Epithelial cell of esophagus (primary cell): ENCODE data around the gene DAGLA.

Experiments
- DNase-seq: peaks from one replicate; pipeline ENCODE4 v3.0.0; 2010; ENCODE audit warnings: low read depth
- H3K4me3 ChIP-seq: 2 replicates; pipeline ENCODE4 v1.5.1; 2011; ENCODE audit warnings: mild to moderate bottlenecking, low read length, control low read depth
- TF ChIP-seq, protein P1 (sequence below): IDR thresholded peaks from 2 replicates; pipeline ENCODE4 v1.5.1; 2011; ENCODE audit warnings: low read depth, mild to moderate bottlenecking, low read length, control low read depth, inconsistent platforms; ENCODE audit not compliant: insufficient read depth; ENCODE audit errors: missing control alignments

Gene DAGLA

DNA sequence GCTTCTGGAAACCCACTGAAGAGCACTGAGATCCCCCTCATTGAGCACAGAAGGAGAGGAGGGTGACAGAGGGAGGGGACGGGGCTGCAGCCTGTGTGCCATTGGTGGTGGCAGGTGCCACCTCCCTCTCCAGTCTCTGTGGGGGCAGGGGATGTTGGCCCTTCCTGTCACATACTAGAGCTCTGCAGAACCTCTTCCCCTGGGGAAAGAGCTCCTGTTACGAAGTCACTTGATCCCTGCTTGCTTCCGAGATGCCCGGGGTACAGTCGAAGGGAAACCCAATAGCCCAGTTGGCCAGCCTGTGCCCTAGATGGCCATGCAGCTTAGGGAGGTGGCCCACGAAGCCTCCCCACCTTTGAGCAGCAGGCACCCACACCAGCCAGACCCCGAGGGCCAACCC, 29.4 kb downstream of the DAGLA start:
- TF ChIP-seq, protein P1, sequence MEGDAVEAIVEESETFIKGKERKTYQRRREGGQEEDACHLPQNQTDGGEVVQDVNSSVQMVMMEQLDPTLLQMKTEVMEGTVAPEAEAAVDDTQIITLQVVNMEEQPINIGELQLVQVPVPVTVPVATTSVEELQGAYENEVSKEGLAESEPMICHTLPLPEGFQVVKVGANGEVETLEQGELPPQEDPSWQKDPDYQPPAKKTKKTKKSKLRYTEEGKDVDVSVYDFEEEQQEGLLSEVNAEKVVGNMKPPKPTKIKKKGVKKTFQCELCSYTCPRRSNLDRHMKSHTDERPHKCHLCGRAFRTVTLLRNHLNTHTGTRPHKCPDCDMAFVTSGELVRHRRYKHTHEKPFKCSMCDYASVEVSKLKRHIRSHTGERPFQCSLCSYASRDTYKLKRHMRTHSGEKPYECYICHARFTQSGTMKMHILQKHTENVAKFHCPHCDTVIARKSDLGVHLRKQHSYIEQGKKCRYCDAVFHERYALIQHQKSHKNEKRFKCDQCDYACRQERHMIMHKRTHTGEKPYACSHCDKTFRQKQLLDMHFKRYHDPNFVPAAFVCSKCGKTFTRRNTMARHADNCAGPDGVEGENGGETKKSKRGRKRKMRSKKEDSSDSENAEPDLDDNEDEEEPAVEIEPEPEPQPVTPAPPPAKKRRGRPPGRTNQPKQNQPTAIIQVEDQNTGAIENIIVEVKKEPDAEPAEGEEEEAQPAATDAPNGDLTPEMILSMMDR, result no peak
- no peak for DNase-seq
- no peak overlapping the region for H3K4me3 ChIP-seq

DNA sequence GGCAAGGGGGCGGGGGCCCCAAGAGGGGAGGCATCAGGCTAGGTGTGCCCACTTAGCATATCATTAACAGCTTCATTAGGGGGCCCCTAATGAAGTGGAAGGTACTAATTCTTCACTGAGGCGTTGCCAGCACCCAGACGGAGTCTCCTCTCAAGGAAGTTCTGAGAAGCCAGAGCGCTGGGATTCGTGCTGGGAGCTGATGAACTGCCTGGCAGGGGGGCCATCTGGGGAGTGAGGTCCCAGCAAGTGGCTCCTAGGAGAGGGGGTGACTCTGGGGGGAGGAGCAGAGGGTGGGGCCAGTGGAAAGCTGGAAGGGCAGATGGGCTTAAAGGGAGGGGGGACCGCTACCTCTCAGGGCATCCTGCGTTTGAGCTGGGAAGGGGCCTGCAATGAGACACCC, 29.8 kb downstream of the DAGLA start:
- DNase-seq, result no peak
- TF ChIP-seq, protein P1, result no peak
- no peak overlapping the region for H3K4me3 ChIP-seq

DNA sequence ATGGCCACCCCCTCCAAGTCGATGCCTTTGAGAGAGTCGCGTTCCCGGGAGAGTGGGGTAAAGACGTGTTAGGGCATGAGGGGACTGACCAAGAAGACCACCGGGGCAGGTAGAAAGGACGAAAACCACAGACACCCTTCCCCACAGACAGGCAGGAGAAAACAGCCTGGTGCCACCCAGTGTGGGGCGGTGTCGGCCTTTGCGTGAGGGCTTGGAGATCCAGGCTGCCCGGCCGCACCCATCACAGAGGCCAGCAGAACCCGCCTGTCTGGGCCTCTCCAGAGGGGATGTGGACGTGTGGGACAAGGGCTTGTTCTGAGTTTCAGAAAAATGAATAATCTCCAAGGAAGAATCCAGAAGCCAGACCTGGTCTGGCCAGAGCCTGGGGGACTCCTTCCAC, 30.8 kb downstream of the DAGLA start:
- no peak overlapping the region for H3K4me3 ChIP-seq
- no peak for DNase-seq
- TF ChIP-seq, protein P1, result no peak

DNA sequence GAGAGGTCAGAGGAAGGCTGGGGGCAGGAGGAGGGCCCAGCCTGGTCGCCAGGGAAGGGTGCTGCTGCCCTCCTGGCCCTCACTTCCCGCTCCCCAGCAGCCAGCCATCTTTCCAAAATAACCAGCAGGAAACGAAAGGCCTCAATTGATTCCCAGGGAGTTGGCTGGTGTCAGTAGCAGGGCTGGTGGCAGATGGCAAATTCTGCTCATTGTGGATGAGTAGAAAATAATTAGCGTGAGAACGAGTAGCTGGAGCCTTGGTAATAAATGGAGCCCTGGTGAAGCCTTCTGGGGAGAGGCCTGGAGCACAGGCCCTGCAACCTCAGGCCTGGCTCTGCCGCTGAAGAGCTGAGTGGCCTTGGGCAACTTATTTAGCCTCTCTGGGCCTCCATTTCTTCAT, 31.3 kb downstream of the DAGLA start:
- H3K4me3 ChIP-seq, result no peak overlapping the region
- DNase-seq, result no peak
- TF ChIP-seq, protein P1, result no peak

DNA sequence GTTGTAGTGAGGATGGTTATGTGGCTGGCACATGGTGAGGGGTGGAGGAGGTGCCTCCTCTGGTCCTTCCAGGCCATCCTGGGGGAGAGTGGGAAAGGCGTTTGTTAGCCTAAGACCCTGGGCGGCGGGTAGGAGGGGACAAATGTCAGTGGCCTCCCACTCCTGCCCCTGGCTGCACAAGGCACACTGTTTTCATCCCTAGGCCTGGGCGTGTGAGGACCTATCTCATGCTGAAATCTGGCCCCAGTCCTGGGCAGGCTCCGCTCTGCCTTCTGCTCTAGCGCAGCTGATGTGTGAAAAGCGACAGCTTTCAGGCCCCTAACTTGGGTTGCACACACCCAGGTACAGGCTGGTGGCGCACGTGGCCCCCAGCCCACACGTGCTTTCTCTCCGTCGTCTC, 32.1 kb downstream of the DAGLA start:
- H3K4me3 ChIP-seq, result no peak overlapping the region
- TF ChIP-seq, protein P1, result no peak
- no peak for DNase-seq

DNA sequence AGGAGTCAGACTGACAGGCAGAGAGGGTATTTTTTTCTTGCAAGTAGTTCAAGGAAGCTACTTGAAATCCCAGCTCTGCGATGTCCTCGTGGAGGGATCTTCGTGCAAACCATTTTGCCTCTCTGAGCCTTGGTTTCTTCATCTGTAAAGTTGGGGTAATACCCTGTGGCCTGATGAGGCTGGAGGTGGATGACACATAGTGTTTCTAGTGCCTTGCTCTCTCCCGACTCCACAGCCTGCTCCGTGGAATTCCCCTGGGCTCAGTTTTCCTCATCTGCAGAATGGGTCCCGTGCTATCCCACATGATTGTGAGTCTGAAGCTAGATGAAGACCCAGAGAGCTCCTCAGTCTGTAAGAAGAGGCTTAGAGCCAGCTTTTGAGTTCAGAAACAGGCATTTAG, 32.7 kb downstream of the DAGLA start:
- TF ChIP-seq, protein P1, result no peak
- no peak overlapping the region for H3K4me3 ChIP-seq
- DNase-seq, result no peak

DNA sequence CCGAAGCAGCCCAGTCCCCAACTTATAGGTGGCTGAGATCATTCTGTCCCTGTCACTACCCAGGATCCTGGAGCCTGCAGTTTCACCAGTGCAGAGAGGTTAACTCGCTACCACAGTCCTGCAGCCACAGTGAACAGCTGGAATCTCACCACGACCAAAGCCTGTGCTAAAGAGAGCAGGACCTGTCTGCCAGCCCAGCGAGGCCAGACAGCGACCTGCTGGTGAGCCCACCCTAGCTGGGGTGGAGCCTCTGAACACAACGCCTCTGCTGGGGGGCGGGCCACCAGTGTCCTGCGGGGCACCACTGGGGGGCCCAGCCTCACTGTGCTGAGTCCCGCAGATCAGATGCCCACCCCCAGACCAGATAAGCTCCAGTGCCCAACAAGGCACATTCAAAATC, 33.3 kb downstream of the DAGLA start:
- TF ChIP-seq, protein P1, result no peak
- no peak for DNase-seq
- no peak overlapping the region for H3K4me3 ChIP-seq
